Measurements from ENCODE around the gene LARP6.

Gene LARP6

GRCh38 chr15:70852501-70853317 is 1.2 kb downstream of the LARP6 start:
- no peak for DNase-seq (ENCODE audit: low read depth)
- TF ChIP-seq CTCF (conservative IDR thresholded peaks at IDR 0.05; ENCODE audit: low read depth, low read length): no peak
- H3K4me3 ChIP-seq (ENCODE audit: low read length): peak overlapping the region; percentile 77

- no peak overlapping the region for H3K4me3 ChIP-seq (ENCODE audit: low read length)
- no peak for TF ChIP-seq CTCF (conservative IDR thresholded peaks at IDR 0.05; ENCODE audit: low read depth, low read length)
- no peak for DNase-seq (ENCODE audit: low read depth)
Measured at GRCh38 chr15:70851889-70852288, 2.1 kb downstream of the LARP6 start.

- no peak for TF ChIP-seq CTCF (conservative IDR thresholded peaks at IDR 0.05; ENCODE audit: low read depth, low read length)
- H3K4me3 ChIP-seq (ENCODE audit: low read length): no peak overlapping the region
- no peak for DNase-seq (ENCODE audit: low read depth)
Measured at GRCh38 chr15:70845602-70846360, 8.2 kb downstream of the LARP6 start.

- DNase-seq (ENCODE audit: low read depth): no peak
- H3K4me3 ChIP-seq (ENCODE audit: low read length): no peak overlapping the region
- no peak for TF ChIP-seq CTCF (conservative IDR thresholded peaks at IDR 0.05; ENCODE audit: low read depth, low read length)
Measured at GRCh38 chr15:70837476-70837875, 16.5 kb downstream of the LARP6 start.

- no peak overlapping the region for H3K4me3 ChIP-seq (ENCODE audit: low read length)
- TF ChIP-seq CTCF (conservative IDR thresholded peaks at IDR 0.05; ENCODE audit: low read depth, low read length): no peak
- no peak for DNase-seq (ENCODE audit: low read depth)
Measured at GRCh38 chr15:70835841-70836240, 18.1 kb downstream of the LARP6 start.

- DNase-seq (ENCODE audit: low read depth): no peak
- H3K4me3 ChIP-seq (ENCODE audit: low read length): no peak overlapping the region
- TF ChIP-seq CTCF (conservative IDR thresholded peaks at IDR 0.05; ENCODE audit: low read depth, low read length): no peak
Measured at GRCh38 chr15:70835415-70835814, 18.5 kb downstream of the LARP6 start.
